GM18873 (cell line): ENCODE data around the gene PERM1.

Source experiments
- ATAC-seq: cut with Tn5 transposase; IDR thresholded peaks from one replicate; pipeline ENCODE4 v1.9.1; 2021; ENCODE audit warnings: mild to moderate bottlenecking, moderate library complexity, moderate number of reproducible peaks; ENCODE audit not compliant: unreplicated experiment, low FRiP score

PERM1 gene

DNA sequence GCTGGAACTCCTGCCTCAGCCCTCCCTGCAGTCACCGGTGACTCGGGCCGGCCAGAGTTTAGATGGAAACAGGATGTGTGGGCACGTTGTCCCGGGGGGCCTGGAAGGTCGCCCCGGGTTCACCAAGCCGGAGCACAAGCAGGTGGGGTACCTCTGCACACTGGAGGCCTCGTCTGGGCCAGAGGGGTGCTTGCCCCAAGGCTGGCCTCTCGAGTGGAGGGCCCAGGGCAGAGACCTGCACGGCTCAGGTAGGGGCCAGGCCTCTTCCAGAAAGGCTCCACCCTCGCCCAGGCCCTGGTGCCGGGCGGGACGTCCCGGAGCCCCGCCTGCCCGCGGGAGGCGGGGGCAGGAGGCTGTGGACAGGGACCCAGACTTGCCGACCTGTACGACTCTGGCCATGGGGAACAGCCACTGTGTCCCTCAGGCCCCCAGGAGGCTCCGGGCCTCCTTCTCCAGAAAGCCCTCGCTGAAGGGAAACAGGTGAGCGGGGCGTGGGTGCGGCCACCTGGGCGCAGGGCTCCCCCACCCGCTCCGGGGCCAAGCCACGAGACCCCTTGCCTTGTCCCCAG, 15.7 kb downstream of the PERM1 start, which contains the start of gene PLEKHN1:
Gene PLEKHN1, plus strand, starts transcription at position 348 of the 569 bp plus-strand sequence. Its CDS starts 50 bp downstream, at position 398.
- no peak for ATAC-seq

DNA sequence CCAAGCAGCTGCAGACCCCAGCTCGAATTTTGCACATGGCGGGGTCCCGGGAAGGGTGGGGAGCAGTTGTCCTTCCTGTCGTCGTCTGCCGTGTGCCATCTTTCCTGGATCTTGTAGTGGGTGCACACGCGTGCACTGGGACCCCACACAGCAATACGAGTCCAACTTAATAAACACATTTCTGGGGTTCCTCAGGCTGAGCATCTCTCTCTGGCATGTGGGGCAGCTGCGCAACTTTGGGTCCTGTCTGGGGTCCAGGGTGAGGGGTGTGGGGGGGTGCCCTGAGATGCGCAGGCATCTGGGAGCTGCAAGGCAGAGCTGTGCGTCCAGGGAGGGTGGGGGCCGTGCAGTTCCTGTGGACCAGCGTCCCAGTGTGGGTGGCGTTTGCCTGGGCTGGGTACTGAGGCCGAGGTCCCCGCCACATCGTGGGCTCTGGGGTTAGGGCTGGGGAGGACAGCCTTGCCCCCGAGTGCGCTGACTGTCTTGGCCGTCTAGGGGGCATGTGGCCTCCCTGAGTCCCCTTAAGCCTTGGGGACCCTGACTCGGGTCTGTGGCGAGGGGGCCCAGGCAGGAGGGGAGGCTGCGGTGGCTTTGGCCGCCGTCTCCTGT, 16.3 kb downstream of the PERM1 start:
- no peak for ATAC-seq

DNA sequence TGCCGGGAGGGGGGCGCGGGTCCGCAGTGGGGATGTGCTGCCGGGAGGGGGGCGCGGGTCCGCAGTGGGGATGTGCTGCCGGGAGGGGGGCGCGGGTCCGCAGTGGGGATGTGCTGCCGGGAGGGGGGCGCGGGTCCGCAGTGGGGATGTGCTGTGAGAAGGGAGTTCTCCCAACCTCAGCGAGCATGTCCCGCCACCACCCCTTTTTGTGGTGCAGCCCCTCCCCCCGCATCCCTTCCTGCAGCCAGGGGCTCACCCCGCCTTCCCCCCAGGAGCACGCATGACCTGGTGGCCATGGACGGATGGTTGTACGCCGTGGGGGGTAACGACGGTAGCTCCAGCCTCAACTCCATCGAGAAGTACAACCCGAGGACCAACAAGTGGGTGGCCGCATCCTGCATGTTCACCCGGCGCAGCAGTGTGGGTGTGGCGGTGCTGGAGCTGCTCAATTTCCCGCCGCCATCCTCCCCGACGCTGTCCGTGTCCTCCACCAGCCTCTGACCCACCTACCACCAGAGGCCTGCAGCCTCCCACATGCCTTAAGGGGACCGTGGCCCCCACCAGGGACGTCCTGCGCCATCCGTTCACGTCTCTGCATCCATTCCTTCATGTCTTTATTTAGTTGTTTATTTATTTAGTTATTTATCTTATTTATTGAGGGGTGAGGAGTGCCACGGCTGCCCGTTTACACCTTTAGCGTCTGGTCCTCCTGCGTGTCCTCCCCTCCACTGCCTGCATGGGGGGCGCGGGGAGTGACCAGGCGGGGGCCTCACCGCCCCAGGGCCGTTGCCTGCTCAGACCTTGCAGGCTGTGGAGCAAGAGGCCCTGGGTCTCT, 17.0 kb downstream of the PERM1 start:
- ATAC-seq = no peak

DNA sequence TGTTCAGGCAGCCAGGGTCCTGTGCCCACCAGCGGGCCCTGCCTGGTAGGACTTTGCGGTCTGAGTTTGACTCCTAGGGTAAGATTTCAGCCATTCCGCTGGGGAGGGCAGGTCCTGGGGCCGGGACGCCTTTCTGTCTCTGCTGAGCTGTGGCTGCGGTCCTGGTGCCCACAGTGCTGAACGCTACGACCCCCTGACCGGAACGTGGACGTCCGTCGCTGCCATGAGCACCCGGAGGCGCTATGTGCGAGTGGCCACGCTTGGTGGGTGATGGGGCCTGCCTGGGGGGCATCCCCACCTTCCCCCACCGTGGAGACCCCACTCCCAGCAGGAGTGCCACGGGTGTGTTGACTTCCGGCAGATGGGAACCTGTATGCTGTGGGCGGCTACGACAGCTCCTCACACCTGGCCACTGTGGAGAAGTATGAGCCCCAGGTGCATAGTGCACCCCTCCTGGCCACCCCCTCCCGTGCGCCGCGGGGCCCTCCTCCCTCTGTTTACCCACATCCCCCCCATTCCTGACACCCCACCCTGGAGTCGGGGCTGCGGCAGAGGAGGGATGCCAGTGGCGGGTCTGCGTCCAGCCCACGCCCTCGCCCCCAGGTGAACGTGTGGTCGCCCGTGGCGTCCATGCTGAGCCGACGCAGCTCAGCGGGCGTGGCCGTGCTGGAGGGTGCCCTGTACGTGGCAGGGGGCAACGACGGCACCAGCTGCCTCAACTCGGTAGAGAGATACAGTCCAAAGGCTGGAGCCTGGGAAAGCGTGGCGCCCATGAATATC, 18.0 kb downstream of the PERM1 start:
- no peak for ATAC-seq

DNA sequence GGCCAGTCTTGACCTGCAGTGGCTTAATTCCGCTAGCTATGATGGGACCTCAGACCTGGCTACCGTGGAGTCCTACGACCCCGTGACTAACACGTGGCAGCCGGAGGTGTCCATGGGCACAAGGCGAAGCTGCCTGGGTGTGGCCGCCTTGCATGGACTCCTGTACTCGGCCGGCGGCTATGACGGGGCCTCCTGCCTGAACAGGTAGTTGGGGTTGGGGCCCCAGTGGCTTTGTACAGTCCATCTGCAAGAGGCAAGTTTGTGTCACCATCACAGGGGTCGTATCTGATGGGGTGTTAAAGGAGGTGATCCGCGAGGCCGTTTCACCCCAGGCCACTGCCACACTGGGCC, 18.6 kb downstream of the PERM1 start:
- no peak for ATAC-seq

DNA sequence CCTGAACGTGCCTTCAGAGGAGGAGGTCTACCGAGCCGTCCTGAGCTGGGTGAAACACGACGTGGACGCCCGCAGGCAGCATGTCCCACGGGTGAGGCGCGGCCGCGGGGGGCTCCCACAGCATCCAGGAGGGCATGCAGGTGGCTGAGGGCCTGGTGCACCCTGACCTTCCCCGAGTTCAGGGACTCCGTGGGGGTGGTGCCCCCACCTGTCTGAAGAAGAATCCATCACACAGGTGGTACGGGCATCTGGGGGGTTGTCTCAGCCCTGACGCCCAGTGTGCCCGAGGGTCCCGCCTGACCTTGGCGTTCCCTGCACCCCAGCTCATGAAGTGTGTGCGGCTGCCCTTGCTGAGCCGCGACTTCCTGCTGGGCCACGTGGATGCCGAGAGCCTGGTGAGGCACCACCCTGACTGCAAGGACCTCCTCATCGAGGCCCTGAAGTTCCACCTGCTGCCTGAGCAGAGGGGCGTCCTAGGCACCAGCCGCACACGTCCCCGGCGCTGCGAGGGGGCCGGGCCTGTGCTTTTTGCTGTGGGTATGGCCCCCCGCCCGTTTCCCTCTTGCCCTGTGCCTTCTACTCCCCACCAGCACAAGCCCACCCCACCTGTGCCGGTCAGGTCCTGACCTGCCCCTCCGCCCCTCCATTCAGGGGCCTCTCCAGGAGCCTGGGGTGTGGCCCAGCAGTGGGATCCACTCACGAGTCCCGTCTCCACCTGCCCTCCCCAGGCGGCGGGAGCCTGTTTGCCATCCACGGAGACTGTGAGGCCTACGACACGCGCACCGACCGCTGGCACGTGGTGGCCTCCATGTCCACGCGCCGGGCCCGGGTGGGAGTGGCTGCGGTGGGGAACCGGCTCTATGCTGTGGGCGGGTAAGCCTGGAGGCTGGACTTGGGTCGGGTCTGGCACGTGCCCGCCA, 19.3 kb downstream of the PERM1 start:
- no peak for ATAC-seq

DNA sequence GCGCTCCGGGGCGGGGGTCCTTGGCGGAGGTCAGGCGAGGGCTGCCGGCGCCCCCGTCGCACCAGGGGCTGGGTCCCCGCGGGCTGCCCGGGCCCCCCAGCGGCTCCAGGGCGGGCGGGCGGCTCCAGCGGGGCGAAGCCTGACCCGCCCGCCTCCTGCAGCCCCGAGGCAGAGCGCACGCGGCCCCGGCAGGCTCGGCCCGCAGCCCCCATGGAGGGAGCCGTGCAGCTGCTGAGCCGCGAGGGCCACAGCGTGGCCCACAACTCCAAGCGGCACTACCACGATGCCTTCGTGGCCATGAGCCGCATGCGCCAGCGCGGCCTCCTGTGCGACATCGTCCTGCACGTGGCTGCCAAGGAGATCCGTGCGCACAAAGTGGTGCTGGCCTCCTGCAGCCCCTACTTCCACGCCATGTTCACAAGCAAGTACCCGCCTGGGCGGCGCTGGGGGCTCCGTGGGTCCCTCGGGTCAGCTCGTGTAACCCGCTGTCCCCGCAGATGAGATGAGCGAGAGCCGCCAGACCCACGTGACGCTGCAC, 20.7 kb downstream of the PERM1 start:
- ATAC-seq = no peak

DNA sequence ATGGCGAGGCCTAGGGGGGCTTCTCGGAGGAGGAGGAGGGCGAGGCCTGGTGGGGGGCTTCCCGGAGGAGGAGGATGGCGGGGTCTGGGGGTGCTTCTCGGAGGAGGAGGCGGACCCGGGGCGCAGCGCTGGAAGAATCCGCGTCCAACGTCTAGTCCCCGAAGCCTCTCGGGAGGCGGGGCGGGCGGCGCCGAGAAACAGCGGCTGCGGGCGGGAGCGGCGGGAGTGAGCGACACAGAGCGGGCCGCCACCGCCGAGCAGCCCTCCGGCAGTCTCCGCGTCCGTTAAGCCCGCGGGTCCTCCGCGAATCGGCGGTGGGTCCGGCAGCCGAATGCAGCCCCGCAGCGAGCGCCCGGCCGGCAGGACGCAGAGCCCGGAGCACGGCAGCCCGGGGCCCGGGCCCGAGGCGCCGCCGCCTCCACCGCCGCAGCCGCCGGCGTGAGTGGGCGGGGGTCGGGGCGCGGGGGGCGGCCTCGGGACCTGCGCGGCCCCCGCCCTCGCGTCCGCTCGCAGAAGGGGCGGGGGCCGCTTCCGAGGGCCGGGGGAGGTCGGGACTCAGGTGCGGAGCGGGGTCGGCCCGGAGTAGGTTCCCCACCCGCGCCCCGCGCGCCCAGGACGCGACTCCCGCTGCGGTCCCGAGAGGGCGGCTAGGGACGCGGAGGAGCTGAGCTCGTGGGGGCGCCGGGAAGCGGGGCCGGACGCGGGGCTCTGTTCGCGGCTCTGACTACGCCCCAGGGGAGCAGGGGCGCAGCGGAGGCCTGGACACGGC, 21.3 kb downstream of the PERM1 start, which contains the start of gene KLHL17:
Gene KLHL17, plus strand, starts transcription at position 222 of the 769 bp plus-strand sequence. Its CDS starts 110 bp downstream, at position 332.
- ATAC-seq = no peak

DNA sequence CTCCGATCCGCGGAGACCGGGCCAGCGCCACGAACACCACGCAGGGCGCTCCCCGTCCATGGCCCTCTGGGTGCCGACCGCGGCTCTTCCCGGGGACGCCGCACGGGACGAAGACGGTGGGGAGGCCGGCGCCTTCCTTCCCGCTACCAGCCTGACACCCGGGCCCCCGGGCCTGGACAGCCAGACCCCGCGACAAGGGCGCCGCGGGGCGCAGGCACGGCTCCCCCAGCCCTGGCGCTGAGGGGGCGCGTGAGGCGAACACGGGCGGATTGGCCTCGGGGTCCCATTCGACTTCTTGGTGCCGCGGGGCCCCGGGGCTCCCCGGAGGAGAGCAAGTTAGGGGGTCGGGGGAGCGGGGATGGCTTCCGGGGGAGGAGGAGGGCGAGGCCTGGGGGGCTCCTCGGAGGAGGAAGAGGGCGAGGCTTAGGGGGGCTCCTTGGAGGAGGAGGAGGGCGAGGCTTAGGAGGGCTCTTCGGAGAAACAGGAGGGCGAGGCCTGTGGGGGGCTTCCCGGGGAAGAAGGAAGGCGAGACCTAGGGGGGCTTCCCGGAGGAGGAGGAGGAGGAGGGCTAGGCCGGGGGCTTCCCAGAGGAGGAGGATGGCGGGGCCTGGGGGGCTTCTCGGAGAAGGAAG, 22.0 kb downstream of the PERM1 start:
- no peak for ATAC-seq

DNA sequence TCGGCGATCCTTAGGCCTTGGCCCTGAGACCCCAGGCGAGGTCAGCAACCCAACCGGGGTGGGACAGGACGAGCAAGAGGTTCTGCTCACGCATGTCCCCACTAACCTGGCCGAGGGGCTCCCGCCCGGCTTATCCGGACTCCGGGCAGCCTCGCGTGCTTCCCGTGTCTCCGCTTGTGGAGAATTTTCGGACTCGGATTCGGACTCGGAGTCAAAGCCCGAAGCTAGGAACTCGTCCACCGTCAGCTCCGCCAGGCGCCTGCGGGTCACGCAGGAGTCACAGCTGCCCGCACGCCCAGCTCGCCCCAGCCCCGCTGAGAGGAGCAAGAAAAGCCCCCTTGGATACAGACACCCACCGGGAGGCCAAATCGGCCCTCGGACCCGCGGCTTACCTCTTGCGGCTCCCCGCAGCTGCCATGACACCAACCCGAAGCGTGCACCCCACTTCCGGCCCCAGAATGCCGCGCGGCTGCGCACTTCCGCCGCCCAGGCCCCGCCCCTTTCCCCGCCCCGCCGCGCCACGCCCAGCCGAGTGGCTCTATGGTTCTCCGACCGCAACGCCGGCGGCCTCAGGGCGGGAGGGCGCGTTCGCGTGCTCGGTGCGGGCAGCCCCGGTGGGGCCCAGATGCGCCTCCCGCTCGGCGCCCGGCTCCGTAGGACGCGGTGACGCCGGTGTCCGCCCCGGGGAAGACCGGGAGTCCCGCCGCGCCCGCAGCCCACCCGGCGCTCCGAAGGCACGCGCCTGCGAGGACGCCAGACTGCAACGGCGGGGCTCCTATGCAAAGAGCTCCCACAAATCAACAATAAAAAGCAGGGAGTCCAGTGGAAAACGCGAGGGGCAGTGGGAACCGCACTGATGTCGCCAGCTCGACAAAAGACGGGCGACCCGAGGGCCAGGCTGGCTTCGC, 22.8 kb downstream of the PERM1 start, which contains the start of gene NOC2L:
Gene NOC2L, minus strand, starts transcription at position 434 of the 908 bp plus-strand sequence. Its CDS starts 16 bp downstream, at position 418.
- ATAC-seq = peak; percentile 52

DNA sequence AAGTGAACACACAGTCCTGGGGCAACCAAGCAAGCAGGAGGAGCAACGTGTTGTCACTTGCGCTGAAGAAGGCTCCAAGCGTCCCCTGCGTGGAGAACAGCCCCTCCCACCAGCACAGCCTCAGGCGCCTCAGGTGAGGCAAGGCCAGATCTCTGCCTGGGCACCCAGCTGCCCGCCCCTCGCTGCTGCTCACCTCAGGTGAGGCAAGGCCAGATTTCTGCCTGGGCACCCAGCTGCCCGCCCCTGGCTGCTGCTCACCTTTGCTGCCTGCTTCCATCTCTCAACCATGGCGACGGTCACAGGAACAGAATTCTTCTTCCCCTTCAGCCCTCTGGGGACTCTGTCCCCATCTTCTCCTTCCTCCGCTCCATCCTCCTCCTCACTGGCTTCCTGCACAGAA, 25.3 kb downstream of the PERM1 start:
- ATAC-seq = no peak

DNA sequence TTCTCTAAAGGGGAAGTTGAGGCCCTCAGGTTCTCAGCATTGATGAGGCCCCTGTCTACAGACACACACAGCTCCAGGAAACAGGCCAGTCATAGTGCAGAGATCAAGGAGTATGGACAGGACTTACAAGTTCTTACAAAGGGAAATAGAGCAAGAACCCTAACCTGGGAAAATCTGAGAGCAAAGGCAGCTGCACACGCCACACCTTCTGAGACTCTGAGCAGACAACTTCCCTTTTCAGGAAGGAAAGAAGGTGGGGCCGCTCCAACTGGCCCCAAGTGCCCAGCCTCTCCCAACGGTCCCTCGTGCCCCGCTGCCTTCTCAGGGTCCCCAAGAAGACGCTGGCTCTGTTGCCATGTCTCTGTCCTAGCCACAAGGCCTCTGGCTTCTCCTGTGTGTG, 26.4 kb downstream of the PERM1 start:
- no peak for ATAC-seq

DNA sequence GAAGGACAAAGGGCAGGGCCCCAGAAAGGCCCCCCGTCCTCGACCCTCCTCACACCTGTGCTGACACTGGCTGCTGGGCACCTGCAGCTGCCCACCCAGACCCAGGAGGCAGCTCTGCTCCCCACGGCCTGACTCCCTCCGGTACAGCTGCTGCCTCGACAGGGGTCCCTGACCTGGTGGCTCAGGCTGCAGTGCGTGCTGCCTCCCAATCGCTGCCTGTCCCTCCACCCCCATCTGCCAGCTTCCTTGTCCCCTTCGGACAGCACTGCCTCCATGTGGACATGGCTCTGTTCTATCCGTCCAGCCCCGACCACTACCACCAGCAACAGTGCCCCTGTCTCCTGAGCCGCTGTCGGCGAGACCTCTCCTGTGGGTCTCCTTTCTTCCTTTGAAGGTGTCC, 27.0 kb downstream of the PERM1 start:
- ATAC-seq = no peak

DNA sequence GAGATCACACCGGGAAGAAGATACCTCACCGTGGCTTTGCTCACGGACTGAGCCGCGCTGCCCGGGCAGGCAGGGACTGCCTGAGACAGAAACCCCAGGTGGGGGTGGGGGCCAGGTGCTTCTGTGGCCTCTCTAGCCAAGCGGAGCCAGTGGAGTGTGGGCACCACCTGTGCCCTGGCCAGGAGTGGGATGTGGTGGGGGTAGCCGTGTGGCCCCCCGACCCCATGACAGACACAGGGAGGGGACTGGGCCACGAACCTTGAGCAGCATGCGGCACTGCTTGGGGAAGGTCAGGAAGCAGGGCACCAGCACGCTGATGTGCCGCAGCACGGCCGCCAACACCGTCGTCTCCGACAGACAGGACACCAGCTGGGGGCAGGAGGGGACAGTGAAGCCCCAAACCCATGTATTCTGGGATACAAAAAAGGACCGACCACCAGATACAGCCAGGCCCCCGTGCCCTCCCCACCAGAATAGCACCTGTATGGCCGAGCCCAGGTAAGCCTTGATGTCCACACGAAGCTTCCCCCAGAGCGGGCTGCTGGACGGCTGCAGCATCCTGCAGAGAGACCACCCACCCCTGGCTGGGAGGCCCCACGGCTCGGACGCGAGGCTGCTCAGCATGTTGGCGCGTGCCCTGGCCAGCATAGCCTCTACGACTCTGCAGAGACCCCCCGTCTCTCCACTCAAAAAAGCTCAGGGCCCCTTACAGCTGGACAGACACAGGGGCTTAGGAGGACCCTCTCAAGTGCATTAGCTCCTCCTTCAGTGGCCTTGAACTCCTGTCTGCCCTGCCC, 28.2 kb downstream of the PERM1 start:
- ATAC-seq = no peak

DNA sequence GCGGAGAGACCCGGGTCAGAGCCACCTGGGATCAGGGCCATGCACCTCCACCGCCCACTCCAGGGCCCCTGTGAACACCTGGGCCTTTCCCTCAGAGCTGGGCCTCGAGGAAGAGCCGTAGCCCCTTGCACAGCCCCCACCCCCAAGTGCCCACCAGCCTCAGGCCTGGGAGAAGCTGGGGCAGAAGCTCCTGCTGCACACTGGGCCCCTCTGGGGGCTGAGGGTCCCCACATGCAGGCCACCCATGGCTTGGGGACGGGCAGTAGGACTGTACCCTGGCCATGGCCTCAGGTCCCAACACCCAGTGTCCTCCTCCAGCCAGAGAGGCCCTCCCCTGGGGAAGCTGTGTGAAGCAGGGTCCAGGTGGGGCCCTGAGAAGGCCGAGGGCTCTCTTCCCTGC, 29.3 kb downstream of the PERM1 start:
- ATAC-seq = no peak

DNA sequence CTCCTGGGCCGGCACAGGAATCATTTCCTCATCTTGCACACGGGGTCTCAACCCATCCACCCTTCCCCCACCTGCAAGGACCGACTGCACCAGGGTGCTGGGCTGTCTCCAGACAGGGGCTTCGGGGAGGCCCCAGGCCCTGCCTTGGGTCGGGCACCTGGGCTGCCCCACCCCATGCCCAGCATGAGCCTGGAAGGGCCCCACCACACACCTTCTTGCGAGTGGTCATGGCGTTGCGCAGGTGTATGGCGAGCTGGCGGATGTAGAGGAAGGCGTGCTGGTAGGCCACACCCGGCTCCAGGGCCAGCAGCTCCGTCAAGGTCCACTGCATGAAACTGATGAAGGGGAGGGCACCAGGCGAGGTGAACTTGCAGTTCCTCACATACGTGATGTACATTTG, 29.7 kb downstream of the PERM1 start:
- ATAC-seq = no peak
